Measurements from ENCODE around the gene CCIN.
A peak's percentile ranks its signal among the peaks of the same experiment; 100 is the strongest.
"Not testable (repeated sequence)": the region's sequence is repeated elsewhere in the genome, so short reads cannot be mapped to it uniquely, and the experiment has no call there.

The CCIN gene

DNA sequence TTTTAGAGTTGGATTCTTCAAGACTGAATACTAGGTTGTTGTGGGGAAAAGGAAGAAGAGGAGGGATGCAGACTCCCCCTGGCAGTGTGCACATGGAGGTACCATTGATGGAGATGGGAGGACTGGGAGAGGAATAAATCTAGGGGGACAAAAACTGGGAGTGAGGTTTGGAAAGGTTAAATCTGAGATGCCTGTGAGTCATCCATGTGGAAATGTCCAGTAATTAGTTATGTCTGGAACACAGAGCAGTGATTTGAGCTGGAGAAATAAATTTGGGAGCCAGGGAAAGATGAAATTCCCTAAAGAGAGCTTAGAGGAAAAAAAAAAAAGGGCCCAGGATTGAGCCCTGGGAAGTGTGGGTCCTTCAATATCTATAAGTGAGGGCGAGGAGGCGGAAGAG, 8.0 kb upstream of the CCIN start:
- no peak for FAIRE-seq

DNA sequence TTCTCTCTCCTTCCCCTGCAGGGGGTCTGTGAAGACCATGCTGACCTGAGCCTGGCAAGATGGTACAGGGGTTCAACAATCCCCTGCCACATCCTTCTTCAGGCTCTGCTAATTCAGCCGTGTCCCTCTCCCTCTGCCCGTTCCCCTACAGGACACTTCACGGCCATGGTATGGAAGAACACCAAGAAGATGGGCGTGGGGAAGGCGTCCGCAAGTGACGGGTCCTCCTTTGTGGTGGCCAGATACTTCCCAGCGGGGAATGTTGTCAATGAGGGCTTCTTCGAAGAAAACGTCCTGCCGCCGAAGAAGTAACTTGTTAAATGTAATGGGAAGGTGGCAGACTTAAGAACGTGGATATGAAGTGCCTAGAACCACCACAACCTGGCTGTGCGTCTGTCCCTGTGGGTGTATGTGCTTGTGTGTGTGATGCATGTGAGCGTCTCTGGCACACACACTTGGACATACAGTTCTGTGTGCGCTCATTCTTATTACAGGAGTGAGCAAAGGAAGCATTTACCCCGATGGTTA, 6.9 kb upstream of the CCIN start:
- FAIRE-seq, result no peak

DNA sequence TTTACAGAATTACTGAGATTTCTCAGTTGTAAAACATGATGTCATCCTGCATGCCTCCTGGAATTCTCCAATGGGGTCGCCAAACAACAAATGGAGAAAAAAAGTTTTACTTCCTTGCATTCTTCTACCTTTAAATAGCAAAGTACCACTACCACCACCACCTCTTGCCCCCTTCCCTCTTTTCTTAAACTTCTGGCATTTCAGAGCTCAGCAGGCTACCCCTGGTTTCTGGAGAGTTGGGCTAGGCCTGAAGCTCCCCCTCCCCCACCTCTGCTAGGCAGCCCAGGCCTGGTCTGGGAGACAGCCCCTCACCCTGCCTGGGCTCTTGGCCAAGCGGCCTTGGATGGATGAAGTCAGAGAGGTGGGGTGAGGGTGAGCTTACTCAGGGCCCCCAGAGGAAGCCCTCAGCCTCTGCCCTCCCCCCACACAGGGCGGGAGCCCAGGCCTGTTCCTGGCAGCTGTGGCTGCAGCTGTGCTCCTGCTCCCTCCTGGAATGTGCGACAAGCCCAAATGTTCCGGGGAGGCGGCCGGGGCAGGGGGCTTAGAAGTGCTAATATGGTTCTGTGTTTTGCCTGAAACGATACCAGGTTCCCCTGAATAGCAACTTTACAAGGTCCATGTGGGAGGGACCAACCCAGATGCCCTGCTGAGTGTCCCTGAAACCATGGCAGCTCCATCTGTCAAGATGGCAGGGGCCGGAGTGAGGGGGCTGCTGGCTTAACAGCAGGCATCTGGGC, 6.0 kb upstream of the CCIN start:
- FAIRE-seq, result no peak

DNA sequence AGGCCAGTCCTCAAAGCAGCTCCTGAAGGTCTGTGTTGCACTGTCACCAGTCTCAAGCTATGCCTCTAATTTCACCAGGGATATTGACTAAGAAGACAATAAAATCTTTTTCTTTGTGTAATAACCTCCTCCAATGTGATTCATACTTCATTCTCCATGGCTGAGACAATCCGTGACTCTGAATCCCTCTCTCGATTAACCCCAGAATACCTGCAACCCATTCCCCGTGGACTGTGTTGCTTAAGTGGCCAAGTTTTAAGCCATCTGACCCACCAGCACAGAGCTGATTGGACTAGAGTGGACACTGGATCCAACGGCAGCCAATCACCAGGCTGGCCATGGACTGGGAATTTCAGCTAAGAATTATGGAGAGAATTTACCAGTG, 5.4 kb upstream of the CCIN start:
- no peak for FAIRE-seq

DNA sequence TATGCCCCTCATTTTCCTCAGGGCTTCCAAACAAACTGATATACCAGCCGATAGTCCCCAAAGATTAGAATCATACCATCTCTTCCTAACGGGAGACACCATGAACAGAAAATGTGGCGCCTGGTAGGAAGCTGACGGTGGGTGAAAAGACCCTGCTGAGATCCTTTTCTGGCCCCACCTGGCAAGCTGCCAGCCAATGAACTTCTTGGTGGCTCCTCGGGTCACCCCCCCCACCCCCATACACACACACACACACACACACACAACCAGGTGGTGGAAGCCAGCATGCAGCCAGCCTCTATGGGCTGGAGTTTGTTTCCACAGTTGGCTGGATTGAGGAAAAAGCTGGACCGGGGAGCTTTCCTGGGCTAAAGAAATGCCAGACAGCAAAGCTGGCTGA, 4.8 kb upstream of the CCIN start:
- no peak for FAIRE-seq

DNA sequence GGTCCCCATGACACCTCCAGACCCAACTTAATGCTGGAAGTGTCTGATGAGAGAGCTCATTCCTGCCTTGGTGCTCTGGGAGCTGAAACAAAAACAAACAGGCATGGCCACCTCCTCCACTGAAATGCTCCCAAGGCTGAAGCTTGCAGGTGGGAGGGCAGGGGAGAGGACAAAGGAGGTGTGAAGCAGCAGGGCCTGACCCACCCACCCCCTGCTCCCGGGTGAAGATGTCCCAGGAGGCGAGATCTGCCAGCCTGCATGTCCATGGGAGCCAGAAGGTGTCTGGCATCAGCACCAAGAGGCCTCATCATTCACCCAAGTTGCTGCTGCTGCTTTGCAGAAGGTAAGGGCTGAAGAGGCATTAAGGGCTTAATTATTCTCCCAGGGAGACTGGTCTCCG, 4.2 kb upstream of the CCIN start:
- FAIRE-seq, result no peak

DNA sequence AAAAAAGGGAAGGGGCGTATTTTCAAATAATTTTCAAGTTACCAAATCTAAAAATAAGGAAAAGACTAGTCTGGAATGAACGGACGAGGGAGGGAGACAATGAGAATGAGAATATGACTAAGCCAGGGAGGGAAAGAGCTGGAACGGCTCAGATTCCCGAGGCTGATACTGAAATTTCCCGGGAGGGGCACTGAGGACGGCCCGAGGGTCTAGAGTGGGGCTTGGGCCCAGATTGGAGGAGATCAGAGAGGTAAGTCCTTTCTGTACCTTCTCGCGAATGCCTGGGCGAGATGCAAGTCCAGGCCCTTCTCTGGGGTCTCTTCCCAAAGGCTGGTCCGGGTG, 3.4 kb upstream of the CCIN start:
- no peak for FAIRE-seq

DNA sequence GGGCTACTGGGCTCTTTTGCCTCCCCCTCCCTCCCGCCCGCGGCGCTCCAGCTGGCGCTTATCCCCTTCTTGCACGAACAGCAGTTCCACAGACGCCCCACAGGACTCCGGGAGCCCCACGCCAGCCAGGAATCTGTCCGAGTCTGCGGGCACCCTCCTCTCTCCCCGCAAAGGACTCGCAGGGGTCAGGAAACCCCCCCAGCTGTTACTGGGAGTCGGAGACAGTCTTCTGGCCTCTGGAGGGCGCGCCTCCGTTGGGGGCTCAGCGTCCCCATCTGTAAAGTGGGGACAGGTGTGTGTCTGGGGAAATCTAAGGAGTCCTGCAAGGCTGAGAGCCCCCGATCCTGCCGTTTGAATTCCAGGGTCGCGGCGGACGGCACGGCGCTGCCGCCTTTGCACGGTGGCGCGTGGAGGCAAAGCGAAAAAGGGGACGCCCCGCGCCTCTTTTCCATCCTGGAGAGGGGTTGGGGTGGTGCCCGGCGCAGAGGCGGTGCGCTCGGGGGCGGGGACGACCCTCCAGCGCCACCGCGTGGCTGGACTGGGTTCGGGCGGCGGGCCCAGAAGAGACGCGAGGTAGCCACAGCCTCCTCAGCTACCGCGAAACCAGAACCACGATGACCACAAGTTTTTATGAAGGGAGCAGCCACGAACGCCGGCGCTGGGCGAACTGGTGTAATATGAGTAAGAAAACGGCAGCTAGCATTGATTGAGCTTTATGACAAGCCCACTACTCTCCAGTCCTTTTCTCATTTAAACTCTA, 2.8 kb upstream of the CCIN start:
- FAIRE-seq, result no peak

DNA sequence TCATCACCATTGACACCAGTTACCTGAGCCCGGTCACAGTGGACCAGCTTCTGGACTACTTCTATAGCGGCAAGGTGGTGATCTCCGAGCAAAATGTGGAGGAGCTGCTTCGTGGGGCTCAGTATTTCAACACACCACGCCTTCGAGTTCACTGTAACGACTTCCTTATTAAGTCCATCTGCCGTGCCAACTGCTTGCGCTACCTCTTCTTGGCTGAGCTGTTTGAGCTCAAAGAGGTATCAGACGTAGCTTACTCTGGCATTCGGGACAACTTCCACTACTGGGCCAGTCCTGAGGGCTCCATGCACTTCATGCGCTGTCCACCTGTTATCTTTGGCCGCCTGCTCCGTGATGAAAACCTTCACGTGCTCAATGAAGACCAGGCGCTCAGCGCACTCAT, 520 bp downstream of the CCIN start:
- FAIRE-seq, result no peak

DNA sequence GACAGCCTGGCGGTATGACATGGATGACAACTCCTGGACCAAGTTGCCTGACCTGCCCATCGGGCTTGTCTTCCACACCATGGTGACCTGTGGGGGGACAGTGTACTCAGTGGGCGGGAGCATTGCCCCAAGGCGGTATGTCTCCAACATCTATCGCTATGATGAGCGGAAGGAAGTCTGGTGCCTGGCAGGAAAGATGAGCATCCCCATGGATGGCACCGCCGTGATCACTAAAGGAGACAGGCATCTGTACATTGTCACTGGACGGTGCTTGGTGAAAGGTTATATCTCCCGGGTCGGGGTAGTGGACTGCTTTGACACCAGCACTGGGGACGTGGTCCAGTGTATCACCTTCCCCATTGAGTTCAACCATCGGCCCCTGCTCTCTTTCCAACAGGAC, 1.3 kb downstream of the CCIN start:
- no peak for FAIRE-seq

DNA sequence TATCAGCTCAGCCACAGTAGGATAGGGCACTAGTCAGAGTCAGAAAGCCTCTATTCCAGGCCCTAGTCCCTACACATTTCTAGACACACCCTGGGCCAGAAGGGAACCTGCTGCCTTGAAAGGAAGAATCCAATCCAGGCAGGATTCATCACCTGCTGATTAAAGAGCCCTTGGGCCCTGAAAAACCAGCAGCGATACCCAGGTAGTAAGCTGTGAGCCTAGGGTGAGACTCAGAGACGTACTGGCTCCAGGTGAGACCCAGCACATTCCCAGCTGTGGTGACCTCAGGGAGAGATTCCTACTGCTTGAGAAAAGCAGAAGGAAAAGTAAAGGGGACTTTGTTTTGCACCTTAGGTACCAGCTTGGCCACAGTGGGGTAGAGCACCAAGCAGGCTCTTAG, 4.7 kb downstream of the CCIN start:
- FAIRE-seq, result no peak

DNA sequence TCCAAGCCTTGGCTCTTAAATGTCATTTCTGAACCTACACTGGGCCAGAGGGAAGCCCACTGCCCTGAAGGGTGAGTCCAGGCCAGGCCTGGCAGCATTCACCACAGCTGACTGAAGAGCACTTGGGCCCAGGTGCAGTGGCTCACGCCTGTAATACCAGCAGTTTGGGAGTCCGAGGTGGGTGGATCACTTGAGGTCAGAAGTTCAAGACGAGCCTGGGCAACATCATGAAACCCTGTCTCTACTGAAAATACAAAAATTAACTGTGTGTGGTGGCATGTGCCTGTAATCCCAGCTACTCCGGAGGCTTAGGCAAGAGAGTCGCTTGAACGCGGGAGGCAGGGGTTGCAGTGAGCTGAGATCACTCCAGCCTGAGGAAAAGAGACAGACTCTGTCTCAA, 5.1 kb downstream of the CCIN start:
- no peak for FAIRE-seq

DNA sequence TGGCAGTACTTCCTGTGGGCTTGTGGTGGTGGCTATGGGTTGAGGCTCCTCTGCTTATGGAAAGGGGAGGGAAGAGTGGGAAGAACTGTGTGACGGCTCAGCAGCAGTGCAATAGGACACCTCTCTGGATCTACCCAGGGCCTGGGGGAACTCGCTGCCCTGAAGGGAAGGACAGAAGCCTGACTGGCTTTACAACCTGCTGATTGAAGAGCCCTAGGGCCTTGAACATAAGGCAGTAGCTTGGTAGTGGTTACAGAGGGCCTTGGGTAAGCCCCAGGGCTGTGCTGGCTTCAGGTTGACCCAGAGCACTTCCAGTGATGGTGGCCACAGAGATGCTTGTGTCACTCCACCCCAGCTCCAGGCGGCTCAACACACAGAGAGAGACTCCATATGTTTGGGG, 5.5 kb downstream of the CCIN start:
- no peak for FAIRE-seq

DNA sequence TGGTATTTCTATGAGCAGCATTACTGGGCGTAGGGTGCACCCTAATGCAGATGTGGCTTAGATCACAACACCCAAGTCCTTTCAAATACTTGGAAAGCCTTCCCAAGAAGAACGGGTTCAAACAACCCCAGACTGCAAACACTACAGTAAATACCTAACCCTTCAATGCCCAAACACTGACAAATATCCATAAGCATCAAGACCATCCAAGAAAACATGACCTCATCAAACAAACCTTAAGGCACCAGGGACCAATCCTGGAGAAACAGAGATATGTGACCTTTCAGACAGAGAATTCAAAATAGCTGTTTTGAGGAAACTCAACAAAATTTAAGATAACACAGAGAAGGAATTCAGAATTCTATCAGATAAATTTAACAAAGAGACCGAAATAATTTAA, 6.0 kb downstream of the CCIN start:
- FAIRE-seq, result not testable (repeated sequence)

DNA sequence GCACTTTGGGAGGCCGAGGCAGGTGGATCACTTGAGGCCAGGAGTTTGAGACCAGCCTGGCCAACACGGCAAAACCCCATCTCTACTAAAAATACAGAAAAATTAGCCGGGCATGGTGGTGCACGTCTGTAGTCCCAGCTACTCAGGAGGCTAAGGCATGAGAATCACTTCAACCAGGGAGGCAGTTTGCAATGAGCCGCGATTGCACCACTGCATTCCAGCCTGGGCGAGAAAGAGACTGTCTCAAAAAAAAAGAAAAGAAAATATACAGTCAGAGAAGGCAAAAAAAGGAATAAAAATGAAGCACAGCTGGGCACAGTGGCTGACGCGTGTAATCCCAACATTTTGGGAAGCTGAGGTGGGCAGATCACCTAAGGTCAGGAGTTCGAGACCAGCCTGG, 7.3 kb downstream of the CCIN start:
- not testable (repeated sequence) for FAIRE-seq

DNA sequence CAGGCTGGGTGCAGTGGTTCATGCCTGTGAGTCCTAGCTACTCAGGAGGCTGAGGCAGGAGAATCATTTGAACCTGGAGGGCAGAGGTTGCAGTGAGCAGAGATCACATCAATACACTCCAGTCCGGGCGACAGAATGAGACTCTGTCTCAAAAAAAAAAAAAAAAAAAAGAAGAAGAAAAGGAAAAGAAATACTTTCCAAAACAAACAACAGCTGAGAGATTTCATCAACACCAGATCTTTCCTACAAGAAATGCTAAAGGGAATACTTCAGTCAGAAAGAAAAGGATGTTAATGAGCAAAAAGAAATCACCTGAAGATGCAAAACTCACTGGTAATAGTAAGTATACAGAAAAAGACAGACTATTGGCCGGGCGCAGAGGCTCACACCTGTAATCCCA, 8.4 kb downstream of the CCIN start:
- FAIRE-seq, result no peak

DNA sequence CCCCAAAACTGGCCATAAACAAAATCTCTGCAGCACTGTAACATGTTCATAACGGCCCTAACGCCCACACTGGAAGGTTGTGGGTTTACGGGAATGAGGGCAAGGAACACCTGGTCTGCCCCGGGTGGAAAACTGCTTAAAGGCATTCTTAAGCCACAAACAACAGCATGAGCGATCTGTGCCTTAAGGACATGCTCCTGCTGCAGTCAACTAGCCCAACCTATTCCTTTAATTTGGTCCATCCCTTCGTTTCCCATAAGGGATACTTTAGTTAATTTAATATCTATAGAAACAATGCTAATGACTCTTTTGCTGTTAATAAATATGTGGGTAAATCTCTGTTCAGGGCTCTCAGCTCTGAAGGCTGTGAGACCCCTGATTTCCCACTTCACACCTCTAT, 11.1 kb downstream of the CCIN start:
- not testable (repeated sequence) for FAIRE-seq

DNA sequence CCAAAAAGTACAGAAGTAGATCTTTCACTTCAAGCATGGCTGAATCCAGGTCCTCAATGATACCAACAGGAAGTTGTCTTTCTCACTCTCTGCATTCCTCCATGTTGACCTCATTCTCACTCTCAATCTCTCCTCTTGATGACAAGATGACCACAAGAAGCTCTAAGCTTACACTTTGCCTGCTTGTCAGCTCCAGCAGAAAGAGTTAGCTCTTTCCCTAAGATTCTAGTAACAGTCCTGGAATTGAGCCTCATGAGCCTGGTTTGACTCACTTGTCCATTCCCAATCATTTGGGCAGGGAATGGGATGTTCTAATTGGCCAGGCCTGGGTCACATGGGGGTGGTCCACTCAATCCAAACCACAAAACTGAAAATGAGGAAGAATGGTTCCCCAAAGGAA, 18.2 kb downstream of the CCIN start:
- no peak for FAIRE-seq

DNA sequence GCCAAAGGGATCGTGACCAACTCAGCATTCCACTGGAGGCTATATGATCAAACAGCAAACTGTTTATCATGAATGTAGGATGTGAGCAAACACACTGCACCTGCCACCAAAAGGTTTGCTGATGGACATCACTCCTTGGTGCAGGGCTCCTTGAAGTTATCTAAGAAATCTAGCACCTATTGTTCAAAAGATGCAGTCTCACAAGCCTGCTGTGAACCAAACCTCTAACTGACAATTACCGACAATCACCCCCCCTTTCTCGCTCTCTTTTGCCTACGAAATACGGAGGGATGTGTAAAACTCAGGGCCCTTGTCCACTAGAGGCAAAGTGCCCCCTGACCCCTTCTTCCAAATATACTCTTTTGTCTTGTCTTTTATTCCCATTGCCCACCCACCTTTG, 19.0 kb downstream of the CCIN start:
- no peak for FAIRE-seq

DNA sequence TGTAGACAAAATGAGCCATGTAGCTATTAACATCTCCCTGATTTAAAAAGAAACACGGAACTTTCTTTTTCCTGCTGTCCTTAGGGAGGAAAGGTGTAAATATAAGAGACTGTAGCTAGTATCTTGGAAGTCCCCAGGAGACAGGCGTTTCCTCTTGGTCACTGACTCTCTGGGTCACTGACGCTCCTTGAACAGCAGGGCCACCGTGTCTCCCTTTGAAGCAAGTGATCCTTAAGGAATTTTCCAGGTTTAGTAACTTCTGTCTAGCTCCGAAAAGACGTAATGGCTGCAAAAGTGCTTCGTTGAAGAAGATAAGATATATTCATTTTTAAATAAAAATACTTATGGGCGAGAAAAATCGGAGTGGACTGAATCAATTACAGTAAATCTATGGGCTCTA, 20.8 kb downstream of the CCIN start:
- no peak for FAIRE-seq

DNA sequence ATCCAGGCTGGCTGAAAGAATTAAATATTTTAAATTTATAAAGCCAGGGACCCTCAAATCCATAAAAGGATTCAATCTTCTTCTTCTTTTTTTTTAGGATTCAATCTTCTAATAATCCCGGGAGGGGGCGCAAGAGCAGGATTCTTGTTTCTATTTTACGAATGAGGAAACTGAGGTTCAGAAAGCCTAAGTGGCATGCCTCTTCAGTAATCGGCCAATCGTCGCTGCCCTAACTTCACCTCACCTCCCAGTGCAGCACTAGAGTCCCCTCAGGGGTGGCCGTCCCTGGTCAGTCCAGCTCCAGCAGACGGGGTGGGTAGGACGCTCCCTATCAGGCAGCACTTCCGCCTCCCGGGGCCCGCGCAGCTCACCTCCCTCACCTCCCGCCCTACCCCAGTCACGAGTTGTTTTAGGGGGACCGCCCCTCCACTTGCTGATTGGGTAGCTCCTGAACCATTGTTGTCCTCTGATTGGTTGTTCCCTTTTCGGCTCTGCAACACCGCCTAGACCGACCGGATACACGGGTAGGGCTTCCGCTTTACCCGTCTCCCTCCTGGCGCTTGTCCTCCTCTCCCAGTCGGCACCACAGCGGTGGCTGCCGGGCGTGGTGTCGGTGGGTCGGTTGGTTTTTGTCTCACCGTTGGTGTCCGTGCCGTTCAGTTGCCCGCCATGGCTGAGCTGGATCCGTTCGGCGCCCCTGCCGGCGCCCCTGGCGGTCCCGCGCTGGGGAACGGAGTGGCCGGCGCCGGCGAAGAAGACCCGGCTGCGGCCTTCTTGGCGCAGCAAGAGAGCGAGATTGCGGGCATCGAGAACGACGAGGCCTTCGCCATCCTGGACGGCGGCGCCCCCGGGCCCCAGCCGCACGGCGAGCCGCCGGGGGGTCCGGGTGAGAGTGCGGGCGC, 21.5 kb downstream of the CCIN start, which contains the start of gene CLTA:
CLTA (plus strand) TSS at position 534 of the 902 bp plus-strand sequence; CDS start at position 670, 136 bp downstream.
- peak; percentile 95 for FAIRE-seq

DNA sequence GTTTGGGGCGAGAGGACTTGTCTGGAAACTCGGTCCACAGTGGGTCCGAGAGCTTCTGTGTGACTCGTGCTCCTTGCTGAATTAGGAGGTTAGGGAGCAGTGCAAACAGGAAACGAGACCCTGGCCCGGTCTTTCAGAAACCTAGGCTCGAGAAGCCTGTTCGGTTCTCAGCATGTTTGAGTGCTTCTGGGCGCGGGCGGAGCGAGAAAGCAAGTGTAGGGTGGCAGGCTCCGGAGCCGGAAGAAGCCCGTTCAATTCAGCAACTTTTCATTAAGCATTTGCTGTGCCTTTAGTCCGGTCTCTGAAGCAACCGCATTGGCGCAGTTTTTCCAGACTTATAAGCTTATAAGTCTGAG, 22.1 kb downstream of the CCIN start:
- FAIRE-seq, result no peak

DNA sequence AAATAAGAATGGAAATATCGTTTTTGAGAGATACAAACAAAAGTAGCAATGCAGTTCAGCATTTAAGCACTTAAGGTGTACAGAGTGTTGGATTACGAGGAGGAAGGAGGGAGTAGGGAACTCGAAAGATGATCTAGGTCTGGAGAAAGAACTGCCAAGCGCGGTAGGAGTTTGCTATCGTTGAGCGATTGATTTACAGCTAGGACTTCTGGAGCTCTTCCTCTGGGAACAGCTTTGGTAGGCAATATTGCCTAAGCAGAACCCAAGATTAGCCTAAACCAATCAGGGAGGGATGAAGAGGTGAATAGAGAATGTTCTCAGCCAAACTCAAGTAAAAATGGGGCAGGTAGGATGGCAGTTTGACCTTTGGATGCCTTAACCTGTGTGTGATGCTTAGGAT, 22.5 kb downstream of the CCIN start:
- FAIRE-seq, result no peak

DNA sequence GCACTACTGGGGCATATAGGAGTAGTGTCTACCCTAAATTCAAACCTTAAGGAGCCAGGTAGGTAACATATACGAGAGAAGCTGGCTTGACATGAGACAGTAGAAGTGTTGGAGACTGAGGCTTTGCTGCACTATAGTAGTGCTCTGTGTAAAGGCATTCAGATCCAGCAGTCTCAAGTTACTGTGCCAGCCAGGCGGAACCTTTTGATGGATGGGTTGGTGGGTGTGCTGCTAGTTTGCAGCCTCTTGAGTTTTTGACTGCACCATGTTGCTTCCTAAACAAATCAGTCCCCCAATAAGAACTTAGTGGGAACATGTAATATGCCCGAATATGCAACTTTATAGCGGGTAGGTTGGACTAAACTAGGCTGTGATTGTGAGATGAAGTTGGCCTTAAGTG, 23.0 kb downstream of the CCIN start:
- FAIRE-seq, result no peak
